Measurements from ENCODE around the gene NRG2.

NRG2 gene

GRCh38 chr5:139979518-139979917 lies 63.6 kb downstream of the NRG2 start:
- H3K4me3 ChIP-seq (ENCODE audit: low read depth, low read length): no peak overlapping the region
- no peak for TF ChIP-seq CTCF (IDR thresholded peaks at IDR 0.05; ENCODE audit: control insufficient read depth, extremely low read depth, insufficient read depth)
- DNase-seq (ENCODE audit: low read depth): no peak

DNA sequence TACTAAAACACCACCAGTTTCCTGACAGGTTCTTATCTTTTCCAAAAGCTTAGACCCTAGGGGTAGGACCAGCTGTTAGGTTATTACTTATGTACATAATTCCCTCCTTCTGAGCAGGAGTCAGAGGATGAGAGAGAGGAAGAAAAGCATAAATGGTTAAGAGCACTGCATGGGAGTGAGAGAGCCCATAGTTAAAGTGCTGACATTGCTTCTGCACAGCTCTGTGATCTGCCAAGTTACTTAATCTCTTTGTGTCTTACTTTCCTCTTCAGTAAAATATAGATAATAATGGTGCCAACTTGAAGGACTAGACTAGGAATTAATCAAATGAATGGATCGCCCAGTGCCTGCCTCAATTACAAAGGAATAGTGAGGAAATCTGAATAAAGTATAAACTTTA lies 66.4 kb downstream of the NRG2 start:
- no peak for TF ChIP-seq CTCF (IDR thresholded peaks at IDR 0.05; ENCODE audit: control insufficient read depth, extremely low read depth, insufficient read depth)
- no peak overlapping the region for H3K4me3 ChIP-seq (ENCODE audit: low read depth, low read length)
- no peak for DNase-seq (ENCODE audit: low read depth)

DNA sequence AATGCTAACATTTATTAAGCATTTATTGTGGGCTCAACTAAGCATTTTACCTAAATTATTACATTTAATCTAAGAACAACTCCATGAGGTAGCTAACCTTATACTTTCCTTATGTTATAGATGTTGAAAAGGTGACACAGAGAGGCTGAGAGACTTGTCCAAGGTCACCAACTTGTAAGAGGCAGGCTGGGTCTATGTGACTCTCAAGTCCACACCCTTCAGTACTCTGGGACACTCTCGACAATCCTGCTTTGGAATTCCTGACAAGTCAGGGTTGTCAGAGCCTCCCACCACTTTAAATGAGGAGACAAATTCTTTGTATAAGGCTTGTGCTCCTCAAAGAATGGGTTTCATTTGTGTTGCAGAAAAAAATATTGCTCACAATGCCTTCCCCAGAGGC lies 67.2 kb downstream of the NRG2 start:
- TF ChIP-seq CTCF (IDR thresholded peaks at IDR 0.05; ENCODE audit: control insufficient read depth, extremely low read depth, insufficient read depth): no peak
- H3K4me3 ChIP-seq (ENCODE audit: low read depth, low read length): no peak overlapping the region
- DNase-seq (ENCODE audit: low read depth): no peak

DNA sequence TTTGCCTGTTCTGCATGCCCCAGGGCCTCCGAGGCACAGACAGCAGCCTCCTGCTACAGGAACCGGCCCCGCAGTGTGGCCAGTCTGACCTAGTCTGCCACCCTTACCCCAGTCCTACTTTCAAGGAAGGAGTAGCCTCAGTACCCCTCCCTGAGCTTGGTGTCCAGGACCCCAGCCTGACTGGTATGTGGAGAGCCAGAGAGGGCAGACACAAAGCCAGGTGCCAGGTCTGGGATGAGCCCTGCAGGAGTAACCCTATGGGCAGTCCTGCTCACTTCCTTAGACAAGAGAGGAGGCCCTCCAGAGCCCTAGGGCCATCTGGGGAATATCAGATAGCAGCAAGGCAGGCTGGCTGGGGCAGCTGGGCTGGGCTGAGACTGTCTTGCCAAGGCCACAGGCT lies 67.8 kb downstream of the NRG2 start:
- no peak for TF ChIP-seq CTCF (IDR thresholded peaks at IDR 0.05; ENCODE audit: control insufficient read depth, extremely low read depth, insufficient read depth)
- DNase-seq (ENCODE audit: low read depth): no peak
- no peak overlapping the region for H3K4me3 ChIP-seq (ENCODE audit: low read depth, low read length)

DNA sequence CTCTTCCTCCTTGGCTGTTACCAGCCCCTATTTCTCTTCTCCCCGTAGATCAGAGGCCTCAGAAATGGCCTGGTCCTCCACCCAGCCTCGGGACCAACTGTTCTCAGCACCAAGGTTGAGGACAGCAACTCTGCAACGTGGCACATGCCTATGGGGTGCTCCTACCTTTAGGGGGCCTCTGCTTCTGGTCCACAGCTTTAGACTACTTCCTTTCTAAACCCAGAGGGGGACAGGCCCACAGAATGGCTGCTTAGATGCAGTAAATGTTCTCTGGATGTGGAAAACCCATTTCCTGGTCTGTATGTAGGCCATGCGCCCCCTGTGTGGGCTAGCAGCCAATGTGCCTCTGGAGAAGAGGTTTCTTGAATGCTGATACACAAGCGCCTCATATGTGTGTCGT lies 68.4 kb downstream of the NRG2 start:
- no peak for DNase-seq (ENCODE audit: low read depth)
- no peak for TF ChIP-seq CTCF (IDR thresholded peaks at IDR 0.05; ENCODE audit: control insufficient read depth, extremely low read depth, insufficient read depth)
- no peak overlapping the region for H3K4me3 ChIP-seq (ENCODE audit: low read depth, low read length)

DNA sequence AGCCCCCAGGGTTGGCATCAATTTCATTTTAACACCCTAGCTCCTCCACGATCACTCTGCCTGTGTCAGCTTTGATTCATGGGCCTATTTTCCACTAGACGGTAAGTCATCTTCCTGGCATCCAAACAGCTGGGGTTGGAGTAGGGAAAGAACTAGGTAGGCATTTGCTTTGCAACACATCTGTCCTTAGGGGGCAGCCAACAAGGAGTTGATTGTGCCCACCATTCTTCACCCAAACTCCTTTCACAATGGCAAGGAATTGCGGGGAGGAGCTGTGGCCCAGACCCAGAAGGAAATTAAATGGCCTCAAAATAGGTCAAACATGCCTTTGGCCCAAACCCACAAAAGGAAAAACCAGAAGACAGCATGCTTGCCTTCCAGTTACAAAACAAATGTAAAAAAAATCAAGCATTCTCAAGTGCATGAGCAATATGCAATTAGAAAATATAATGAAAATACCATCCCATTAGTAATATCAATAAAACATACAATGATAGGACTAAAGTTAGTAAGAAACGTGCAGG lies 71.8 kb downstream of the NRG2 start:
- no peak for DNase-seq (ENCODE audit: low read depth)
- no peak for TF ChIP-seq CTCF (IDR thresholded peaks at IDR 0.05; ENCODE audit: control insufficient read depth, extremely low read depth, insufficient read depth)
- no peak overlapping the region for H3K4me3 ChIP-seq (ENCODE audit: low read depth, low read length)

DNA sequence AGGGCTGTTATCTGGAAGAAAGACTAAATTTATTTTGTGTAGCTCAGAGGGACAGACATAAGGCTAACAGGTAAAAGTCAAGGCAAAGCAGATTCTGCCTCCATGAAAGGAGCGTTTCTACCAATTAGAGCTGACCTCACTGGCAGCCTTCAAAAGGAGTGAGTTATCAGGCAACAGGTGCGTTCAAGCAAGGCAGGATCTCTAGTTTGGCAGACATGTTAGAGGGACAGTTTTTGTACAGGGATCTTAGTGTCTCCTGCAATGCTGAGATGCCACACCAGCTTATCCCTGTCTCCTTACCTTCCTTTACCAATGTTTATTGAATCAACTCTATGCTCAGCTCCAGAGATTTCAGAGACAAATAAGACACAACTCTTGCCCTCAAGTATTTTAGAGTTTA lies 73.8 kb downstream of the NRG2 start:
- no peak for TF ChIP-seq CTCF (IDR thresholded peaks at IDR 0.05; ENCODE audit: control insufficient read depth, extremely low read depth, insufficient read depth)
- H3K4me3 ChIP-seq (ENCODE audit: low read depth, low read length): no peak overlapping the region
- DNase-seq (ENCODE audit: low read depth): no peak
